ENCODE data around the gene BCAS3.

Gene BCAS3

GRCh38 chr17:61318684-61319098 is 641.0 kb downstream of the BCAS3 start:
- no peak for DNase-seq (ENCODE audit: low read depth)
- no peak for TF ChIP-seq CTCF (IDR thresholded peaks at IDR 0.05; ENCODE audit: insufficient read depth, low read depth, low read length, missing control alignments)
- H3K4me3 ChIP-seq (ENCODE audit: low read length), result no peak overlapping the region

DNA sequence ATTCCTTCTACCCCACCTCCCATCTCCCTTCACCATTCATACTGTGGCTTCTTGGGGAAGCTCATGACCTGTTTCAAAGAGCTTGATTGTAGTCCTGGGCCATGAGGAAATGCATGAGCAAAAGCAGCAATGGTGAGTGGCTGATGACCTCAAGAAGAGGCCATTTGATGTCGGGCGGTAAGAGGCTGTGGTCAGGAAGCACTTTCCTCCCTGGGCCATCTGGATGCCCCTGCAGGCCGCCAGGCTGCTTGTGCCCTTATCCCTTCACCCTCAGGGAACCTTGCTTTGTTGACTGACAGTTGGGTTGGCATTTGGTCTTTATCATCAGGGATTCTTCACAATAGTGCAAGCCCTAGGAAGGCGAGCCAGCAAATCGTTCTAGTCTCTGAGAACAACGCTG is 643.7 kb downstream of the BCAS3 start:
- no peak overlapping the region for H3K4me3 ChIP-seq (ENCODE audit: low read length)
- no peak for TF ChIP-seq CTCF (IDR thresholded peaks at IDR 0.05; ENCODE audit: insufficient read depth, low read depth, low read length, missing control alignments)
- DNase-seq (ENCODE audit: low read depth), result no peak

DNA sequence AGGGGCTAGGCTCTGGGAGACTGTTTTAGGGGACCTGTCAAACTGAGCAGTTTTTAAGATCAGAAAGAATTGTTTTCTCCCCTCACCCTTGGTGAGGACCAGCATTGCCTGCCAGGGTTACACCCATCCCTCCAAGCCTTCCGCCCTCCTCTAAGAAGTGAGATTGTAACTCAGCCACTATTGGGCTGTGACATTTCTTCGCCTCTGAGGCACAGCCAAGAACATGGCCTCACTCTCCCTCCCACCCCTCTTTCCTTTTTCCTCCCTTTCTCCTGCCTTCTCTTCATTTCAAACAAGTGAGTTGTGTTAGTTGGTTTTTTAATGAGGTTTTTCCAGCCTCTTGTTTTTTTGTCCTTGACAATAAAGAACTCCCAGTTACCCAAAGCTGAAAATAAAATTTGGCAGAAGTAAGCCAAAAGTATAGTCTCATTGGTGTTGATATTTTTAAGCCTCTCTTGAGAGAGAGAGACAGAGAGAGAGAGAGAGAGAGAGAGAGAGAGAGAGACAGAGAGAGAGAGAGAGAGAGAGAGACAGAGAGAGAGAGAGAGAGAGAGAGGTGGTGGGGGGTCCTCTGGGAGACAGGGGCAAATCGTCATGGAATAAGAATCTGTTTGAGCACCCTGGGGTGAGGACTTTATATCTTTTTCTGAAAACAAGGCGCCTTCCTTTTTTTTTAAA is 644.8 kb downstream of the BCAS3 start:
- no peak for TF ChIP-seq CTCF (IDR thresholded peaks at IDR 0.05; ENCODE audit: insufficient read depth, low read depth, low read length, missing control alignments)
- H3K4me3 ChIP-seq (ENCODE audit: low read length), result no peak overlapping the region
- DNase-seq (ENCODE audit: low read depth), result no peak

GRCh38 chr17:61323003-61323908 is 645.6 kb downstream of the BCAS3 start:
- DNase-seq (ENCODE audit: low read depth), result no peak
- no peak overlapping the region for H3K4me3 ChIP-seq (ENCODE audit: low read length)
- TF ChIP-seq CTCF (IDR thresholded peaks at IDR 0.05; ENCODE audit: insufficient read depth, low read depth, low read length, missing control alignments), result no peak

- TF ChIP-seq CTCF (IDR thresholded peaks at IDR 0.05; ENCODE audit: insufficient read depth, low read depth, low read length, missing control alignments), result no peak
- H3K4me3 ChIP-seq (ENCODE audit: low read length), result no peak overlapping the region
- DNase-seq (ENCODE audit: low read depth), result no peak
Measured at GRCh38 chr17:61323909-61324868, 646.5 kb downstream of the BCAS3 start.

DNA sequence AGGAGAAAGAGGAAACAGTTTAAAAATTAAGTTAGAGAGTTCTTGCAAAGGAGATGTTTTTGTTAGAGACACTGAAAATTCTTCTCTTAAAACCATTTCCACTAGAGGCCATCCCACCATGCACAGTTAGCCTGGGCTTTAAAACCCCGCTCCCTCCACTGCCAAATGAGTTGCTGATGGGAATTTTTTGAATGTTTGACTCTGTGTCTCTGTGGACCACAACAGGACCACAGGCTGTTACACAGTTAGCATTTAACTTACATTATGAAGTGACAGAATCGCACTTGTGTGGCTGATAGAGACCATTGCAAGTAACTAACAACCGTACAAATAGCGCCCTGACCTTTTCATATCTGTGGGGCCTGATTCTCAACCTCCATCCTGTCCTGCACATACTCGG is 647.3 kb downstream of the BCAS3 start:
- DNase-seq (ENCODE audit: low read depth), result no peak
- TF ChIP-seq CTCF (IDR thresholded peaks at IDR 0.05; ENCODE audit: insufficient read depth, low read depth, low read length, missing control alignments), result no peak
- H3K4me3 ChIP-seq (ENCODE audit: low read length), result no peak overlapping the region
